IMR-90 (cell line): ENCODE measurements around the gene SPACDR. TPM values are rescaled to one million over a fixed set of nuclear protein-coding genes. Genes with fewer than 3 reads are reported as not detected.
A peak's percentile ranks its signal among the peaks of the same experiment; 100 is the strongest.

Experiments used
- ATAC-seq: fragments of 200-7000 bp; cut with Tn5 transposase; 2 replicates; pipeline ENCODE4 v1.9.1; 2020; ENCODE audit warnings: low read depth, mild to moderate bottlenecking, moderate library complexity
- BruUV-seq: library from RNA; stranded (reverse); fragments of 400-500 nt; replicated peaks from 2 replicates; lab custom pipeline; 2021; lab: Mats Ljungman, UMichigan
- CTCF ChIA-PET: fragments of 300-600 bp; formaldehyde crosslinking; extraction: SDS; loops from one replicate; lab custom pipeline; 2021; ENCODE audit warnings: antibody characterized with exemption; lab: Yijun Ruan, JAX
- POLR2A ChIA-PET: fragments of 300-600 bp; sonication (Branson Sonifier 250); formaldehyde crosslinking; loops from one replicate; lab custom pipeline; 2022; ENCODE audit warnings: antibody characterized with exemption; ENCODE audit not compliant: unreplicated experiment; lab: Charles Lee
- DNase-seq: peaks from one replicate; pipeline ENCODE4 v3.0.0; 2013
- H2AFZ ChIP-seq: replicated peaks from 2 replicates; pipeline ENCODE3; 2013; ENCODE audit warnings: low read length, mild to moderate bottlenecking; ENCODE audit not compliant: poor library complexity
- H2AK5ac ChIP-seq: 2 replicates; pipeline ENCODE4 v1.6.1; 2013; ENCODE audit warnings: low read depth, low read length, inconsistent platforms
- H2AK9ac ChIP-seq: replicated peaks from 2 replicates; pipeline ENCODE3; 2013; ENCODE audit warnings: mild to moderate bottlenecking, low read depth, low read length, moderate library complexity; ENCODE audit not compliant: poor library complexity
- H2BK120ac ChIP-seq: 2 replicates; pipeline ENCODE4 v1.6.1; 2013; ENCODE audit warnings: low read depth, low read length, inconsistent platforms
- H2BK15ac ChIP-seq: 3 replicates; pipeline ENCODE4 v1.6.1; 2013; ENCODE audit warnings: low read depth, low read length, inconsistent platforms
- H2BK20ac ChIP-seq: 2 replicates; pipeline ENCODE4 v1.6.1; 2013; ENCODE audit warnings: low read depth, mild to moderate bottlenecking, inconsistent platforms, low read length, moderate library complexity
- H2BK5ac ChIP-seq: 2 replicates; pipeline ENCODE4 v1.6.1; 2013; ENCODE audit warnings: mild to moderate bottlenecking, low read depth, low read length, inconsistent platforms; ENCODE audit not compliant: poor library complexity, severe bottlenecking
- H3K14ac ChIP-seq: replicated peaks from 2 replicates; pipeline ENCODE4 v1.6.1; 2013; ENCODE audit warnings: low read depth, low read length, inconsistent platforms
- H3K18ac ChIP-seq: 2 replicates; pipeline ENCODE4 v1.6.1; 2013; ENCODE audit warnings: low read depth, low read length, control low read depth
- H3K23ac ChIP-seq: 2 replicates; pipeline ENCODE4 v1.6.1; 2013; ENCODE audit warnings: low read depth, low read length, inconsistent platforms
- H3K27ac ChIP-seq: 2 replicates; pipeline ENCODE4 v1.5.1; 2013; ENCODE audit warnings: mild to moderate bottlenecking, control low read depth, low read length; ENCODE audit not compliant: insufficient read depth
- H3K27me3 ChIP-seq: 2 replicates; pipeline ENCODE4 v1.6.1; 2013; ENCODE audit warnings: low read length; ENCODE audit not compliant: control insufficient read depth, insufficient read depth
- H3K36me3 ChIP-seq: 2 replicates; pipeline ENCODE4 v1.6.1; 2013; ENCODE audit warnings: low read length, mixed read lengths; ENCODE audit not compliant: control insufficient read depth, insufficient read depth
- H3K4ac ChIP-seq: 2 replicates; pipeline ENCODE4 v1.6.1; 2013; ENCODE audit warnings: low read depth, low read length, inconsistent platforms
- H3K4me1 ChIP-seq: 2 replicates; pipeline ENCODE4 v1.6.1; 2013; ENCODE audit warnings: low read length, mixed read lengths; ENCODE audit not compliant: control insufficient read depth, insufficient read depth
- H3K4me2 ChIP-seq: 2 replicates; pipeline ENCODE4 v1.6.1; 2013; ENCODE audit warnings: low read depth, mild to moderate bottlenecking, control low read depth, low read length, moderate library complexity
- H3K4me3 ChIP-seq: 2 replicates; pipeline ENCODE4 v1.5.1; 2013; ENCODE audit warnings: low read depth, mild to moderate bottlenecking, control low read depth, low read length, moderate library complexity; ENCODE audit not compliant: insufficient read depth
- H3K56ac ChIP-seq: 2 replicates; pipeline ENCODE4 v1.6.1; 2013; ENCODE audit warnings: low read length, inconsistent platforms; ENCODE audit not compliant: insufficient read depth; ENCODE audit errors: extremely low read depth
- H3K79me1 ChIP-seq, 2 experiments: 2 replicates each; pipeline ENCODE4 v1.6.1; 2013; ENCODE audit warnings: low read length in 2 of 2, inconsistent platforms in 1 of 2, low read depth in 1 of 2
- H3K9ac ChIP-seq: 2 replicates; pipeline ENCODE4 v1.6.1; 2013; ENCODE audit warnings: low read depth, low read length, control low read depth
- H3K9me1 ChIP-seq: 2 replicates; pipeline ENCODE4 v1.6.1; 2013; ENCODE audit warnings: low read length, inconsistent platforms; ENCODE audit not compliant: insufficient read depth
- H3K9me3 ChIP-seq: 2 replicates; pipeline ENCODE4 v1.6.1; 2013; ENCODE audit warnings: low read length; ENCODE audit not compliant: control insufficient read depth, insufficient read depth
- H4K20me1 ChIP-seq: 2 replicates; pipeline ENCODE4 v1.6.1; 2013; ENCODE audit warnings: low read length, inconsistent platforms; ENCODE audit not compliant: insufficient read depth
- H4K5ac ChIP-seq: 2 replicates; pipeline ENCODE4 v1.6.1; 2013; ENCODE audit warnings: mild to moderate bottlenecking, low read depth, low read length, control low read depth
- H4K8ac ChIP-seq, 2 experiments: 2 replicates each; pipeline ENCODE4 v1.6.1; 2013; ENCODE audit warnings: low read depth in 2 of 2, low read length in 2 of 2, control low read depth in 1 of 2, inconsistent platforms in 1 of 2
- H4K91ac ChIP-seq: 2 replicates; pipeline ENCODE4 v1.6.1; 2013; ENCODE audit warnings: low read depth, low read length, inconsistent platforms; ENCODE audit not compliant: insufficient read depth
- CEBPB ChIP-seq: IDR thresholded peaks from 2 replicates; pipeline ENCODE4 v1.6.1; 2012; ENCODE audit warnings: low read depth, low read length, improper control_type of control experiment
- CHD1 ChIP-seq: IDR thresholded peaks from 2 replicates; pipeline ENCODE4 v1.6.1; 2012; ENCODE audit warnings: low read depth, low read length, improper control_type of control experiment
- CTCF ChIP-seq: conservative IDR thresholded peaks from 2 replicates; pipeline ENCODE4 v1.5.1; 2012; ENCODE audit warnings: mild to moderate bottlenecking, low read depth, low read length, improper control_type of control experiment
- FOS ChIP-seq: fragments of 150-350 bp; IDR thresholded peaks from 2 replicates; pipeline ENCODE4 v1.6.1; 2016; ENCODE audit warnings: low read depth, low read length
- MAZ ChIP-seq: IDR thresholded peaks from 2 replicates; pipeline ENCODE4 v1.6.1; 2012; ENCODE audit warnings: low read depth, mild to moderate bottlenecking, low read length, improper control_type of control experiment, moderate library complexity, borderline replicate concordance
- MXI1 ChIP-seq: IDR thresholded peaks from 2 replicates; pipeline ENCODE4 v1.6.1; 2012; ENCODE audit warnings: low read depth, mild to moderate bottlenecking, low read length, moderate library complexity, borderline replicate concordance
- NFE2L2 ChIP-seq: fragments of 150-350 bp; IDR thresholded peaks from 2 replicates; pipeline ENCODE4 v1.6.1; 2016; ENCODE audit warnings: low read depth, mild to moderate bottlenecking, low read length
- POLR2A ChIP-seq: IDR thresholded peaks from 2 replicates; pipeline ENCODE4 v1.6.1; 2012; ENCODE audit warnings: mild to moderate bottlenecking, low read depth, low read length
- RAD21 ChIP-seq: IDR thresholded peaks from 2 replicates; pipeline ENCODE4 v1.6.1; 2012; ENCODE audit warnings: low read length, improper control_type of control experiment
- RCOR1 ChIP-seq: IDR thresholded peaks from 2 replicates; pipeline ENCODE4 v1.6.1; 2012; ENCODE audit warnings: mild to moderate bottlenecking, low read length, improper control_type of control experiment; ENCODE audit not compliant: insufficient replicate concordance
- RFX5 ChIP-seq: IDR thresholded peaks from 2 replicates; pipeline ENCODE4 v1.8.0; 2012; ENCODE audit warnings: low read depth, mild to moderate bottlenecking, low read length, moderate library complexity
- SMC3 ChIP-seq: fragments of 150-350 bp; IDR thresholded peaks from 2 replicates; pipeline ENCODE4 v1.6.1; 2016; ENCODE audit warnings: low read depth, mild to moderate bottlenecking, antibody characterized with exemption, low read length, moderate library complexity
- USF2 ChIP-seq: fragments of 150-350 bp; IDR thresholded peaks from 2 replicates; pipeline ENCODE4 v1.6.1; 2017; ENCODE audit warnings: mild to moderate bottlenecking, antibody characterized with exemption, low read length, low read depth
- WGBS, 2 experiments: methylation state at CpG; one replicate each; pipeline versions ENCODE4 v1.1.5 to v1.1.7; 2013; ENCODE audit warnings: missing lambda C conversion rate in 2 of 2; ENCODE audit not compliant: insufficient read length in 1 of 2; ENCODE audit errors: extremely low coverage in 2 of 2; 5-methylcytosine and 5-hydroxymethylcytosine counted together
- dilution Hi-C: fragments of 300-500 bp; cut with HindIII; formaldehyde crosslinking; loops from one replicate; pipeline ENCODE4 v1.14.3; 2018; ENCODE audit warnings: low sequenced_read_pairs; ENCODE audit not compliant: unreplicated experiment
- in situ Hi-C: fragments of 300-500 bp; cut with MboI; formaldehyde crosslinking; loops from 3 replicates; pipeline ENCODE4 v1.14.3; 2019; ENCODE audit warnings: low sequenced_read_pairs, inconsistent platforms, mixed read lengths
- intact Hi-C: fragments of 100-400 bp; cut with micrococcal nuclease; formaldehyde crosslinking; loops from 2 replicates; pipeline ENCODE4 v1.10.0; 2022
- polyA plus RNA-seq, 3 experiments: library from polyadenylated mRNA; depleted of rRNA; stranded (reverse); fragments of >200 nt; gene quantifications; 2 replicates each; pipeline ENCODE4 v1.2.3, GENCODE V29; 2012; ENCODE audit warnings: low replicate concordance in 1 of 3
- total RNA-seq: library from RNA; depleted of rRNA; stranded (reverse); fragments of >200 nt; gene quantifications from 2 replicates; pipeline ENCODE4 v1.2.3, GENCODE V29; 2012
- TF ChIP-seq, protein P1 (sequence below): fragments of 150-350 bp; IDR thresholded peaks from 2 replicates; pipeline ENCODE4 v1.6.1; 2016; ENCODE audit warnings: low read depth, mild to moderate bottlenecking, low read length, moderate library complexity, borderline replicate concordance

The SPACDR gene
- total and polyA plus RNA-seq, 2 of the 4 experiments (the other 2 are of a cell fraction): 0.54 to 2.1 TPM

DNA sequence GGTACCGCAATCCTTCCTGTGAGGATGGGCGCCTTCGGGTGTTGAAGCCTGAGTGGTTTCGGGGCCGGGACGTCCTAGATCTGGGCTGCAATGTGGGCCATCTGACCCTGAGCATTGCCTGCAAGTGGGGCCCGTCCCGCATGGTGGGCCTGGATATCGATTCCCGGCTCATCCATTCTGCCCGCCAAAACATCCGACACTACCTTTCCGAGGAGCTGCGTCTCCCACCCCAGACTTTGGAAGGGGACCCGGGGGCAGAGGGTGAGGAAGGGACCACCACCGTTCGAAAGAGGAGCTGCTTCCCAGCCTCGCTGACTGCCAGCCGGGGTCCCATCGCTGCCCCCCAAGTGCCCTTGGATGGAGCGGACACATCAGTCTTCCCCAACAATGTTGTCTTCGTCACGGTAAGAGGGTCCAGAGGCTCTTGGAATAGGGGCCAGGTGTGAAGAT, 32.7 kb downstream of the SPACDR start:
- CTCF ChIA-PET: no interaction called here

More for the DNA sequence above, 32.7 kb downstream of the SPACDR start:
- peak overlapping the region; percentile 70 for H2AK9ac ChIP-seq
- H3K23ac ChIP-seq: no peak overlapping the region
- peak overlapping the region; percentile 77; the same call in 1 of the 2 replicates for H3K4me2 ChIP-seq
- no peaks in the 10 kb centered on the region for H3K9me3 ChIP-seq
- H3K79me1 ChIP-seq: peaks cover 15 to 56% of the 10 kb centered on the region in 2 experiments
- H4K91ac ChIP-seq: no peak overlapping the region
- H3K4me3 ChIP-seq: no peak overlapping the region
- no peak for TF ChIP-seq CEBPB
- no peak for TF ChIP-seq RAD21
- no peak for TF ChIP-seq SMC3
- no peak for TF ChIP-seq CHD1
- no peak for TF ChIP-seq RFX5
- no peak for TF ChIP-seq CTCF
- TF ChIP-seq MAZ: no peak
- TF ChIP-seq MXI1: no peak
- TF ChIP-seq POLR2A: no peak
- TF ChIP-seq FOS: no peak
- TF ChIP-seq USF2: no peak
- no peak for TF ChIP-seq NFE2L2
- TF ChIP-seq, protein P1, sequence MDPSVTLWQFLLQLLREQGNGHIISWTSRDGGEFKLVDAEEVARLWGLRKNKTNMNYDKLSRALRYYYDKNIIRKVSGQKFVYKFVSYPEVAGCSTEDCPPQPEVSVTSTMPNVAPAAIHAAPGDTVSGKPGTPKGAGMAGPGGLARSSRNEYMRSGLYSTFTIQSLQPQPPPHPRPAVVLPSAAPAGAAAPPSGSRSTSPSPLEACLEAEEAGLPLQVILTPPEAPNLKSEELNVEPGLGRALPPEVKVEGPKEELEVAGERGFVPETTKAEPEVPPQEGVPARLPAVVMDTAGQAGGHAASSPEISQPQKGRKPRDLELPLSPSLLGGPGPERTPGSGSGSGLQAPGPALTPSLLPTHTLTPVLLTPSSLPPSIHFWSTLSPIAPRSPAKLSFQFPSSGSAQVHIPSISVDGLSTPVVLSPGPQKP: no peak
- no peak for TF ChIP-seq RCOR1
- H2BK120ac ChIP-seq: no peak overlapping the region
- no peak overlapping the region for H3K9ac ChIP-seq
- peaks cover 8% of the 10 kb centered on the region; the same call in 1 of the 2 replicates for H3K4me1 ChIP-seq
- no peak overlapping the region for H3K18ac ChIP-seq
- POLR2A ChIA-PET: interaction anchor here (0.7 kb wide), 1 partner anchor 13 kb away, joined by 3 read pairs; no protein-coding TSS in a partner anchor
- H3K56ac ChIP-seq: no peak overlapping the region
- H2BK15ac ChIP-seq: no peak overlapping the region
- 94% methylated on average over 12 of the region's 23 CpGs; no CpG with 5 or more reads in 1 of the 2 experiments for WGBS, 2 experiments
- no peak overlapping the region for H3K14ac ChIP-seq
- H4K8ac ChIP-seq: no peak overlapping the region; a peak in 1 of 4 replicates
- intact Hi-C loops: no loop called here
- DNase-seq (no peak), ATAC-seq (no peak)
- no peak overlapping the region for H2BK5ac ChIP-seq
- peaks cover 28% of the 10 kb centered on the region for H3K36me3 ChIP-seq
- in situ Hi-C loops: loop anchor here (25.0 kb wide), 1 partner anchor 681 kb away; no protein-coding TSS in a partner anchor
- H2BK20ac ChIP-seq: no peak overlapping the region
- peaks cover 13% of the 10 kb centered on the region for H3K9me1 ChIP-seq
- H3K27ac ChIP-seq: no peak overlapping the region
- H3K27me3 ChIP-seq: no peaks in the 10 kb centered on the region
- no peak overlapping the region for H4K5ac ChIP-seq
- peaks cover 13% of the 10 kb centered on the region for H4K20me1 ChIP-seq
- dilution Hi-C loops: no loop called here
- no TSS peak for BruUV-seq
- H3K4ac ChIP-seq: no peak overlapping the region
- H2AK5ac ChIP-seq: peak overlapping the region; percentile 4; the same call in 1 of the 2 replicates
- no peak overlapping the region for H2AFZ ChIP-seq
